ENCODE results near the gene RNF222. TPM values are rescaled to one million over a fixed set of nuclear protein-coding genes. Genes with fewer than 3 reads are reported as not detected.
A peak's percentile ranks its signal among the peaks of the same experiment; 100 is the strongest.

The RNF222 gene, protein sequence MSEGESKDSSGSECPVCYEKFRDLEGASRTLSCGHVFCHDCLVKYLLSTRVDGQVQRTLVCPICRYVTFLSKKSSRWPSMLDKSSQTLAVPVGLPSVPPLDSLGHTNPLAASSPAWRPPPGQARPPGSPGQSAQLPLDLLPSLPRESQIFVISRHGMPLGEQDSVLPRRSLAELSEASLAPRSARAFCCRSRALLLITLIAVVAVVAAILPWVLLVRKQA
- not detected for total RNA-seq

DNA sequence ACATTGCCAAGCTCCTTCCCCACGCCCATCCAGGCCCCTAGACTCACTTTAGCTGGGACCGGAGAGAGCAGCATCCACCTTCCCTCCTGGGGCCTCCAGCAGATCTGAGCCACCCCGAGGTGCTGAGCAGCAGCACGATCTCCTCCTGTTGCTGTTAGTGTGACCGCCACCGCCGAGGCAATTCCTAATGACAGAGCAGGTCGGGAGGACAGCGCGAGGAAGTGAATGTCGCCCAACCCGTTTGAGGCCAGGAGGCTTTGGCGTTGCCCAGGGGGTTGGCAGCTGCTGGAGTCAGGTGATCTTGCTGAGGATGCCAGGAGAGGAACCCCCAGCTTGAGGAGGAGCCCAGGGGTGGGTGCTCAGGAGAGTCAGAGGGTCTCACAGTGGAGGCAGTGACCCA, at the start of gene RNF222:
RNF222 (minus strand) TSS at position 192 of the 400 bp plus-strand sequence. CDS start 4,366 bp downstream, outside the sequence.
- H3K27ac ChIP-seq, result peak within 1 kb of the TSS in 1 of 2 donors; percentile 14
- no peak within 1 kb of the TSS for H3K4me3 ChIP-seq
- DNase-seq (ENCODE audit: low spot score in 2 of 2), result peak; percentile 70 to 78
- intact Hi-C loops (cut with DNase I; ENCODE audit: low total_unique reads), result no loop called here
- TF ChIP-seq POLR2AphosphoS5 (IDR thresholded peaks at IDR 0.05), result peak in 1 of 3 donors; percentile 46
- TF ChIP-seq POLR2A (IDR thresholded peaks at IDR 0.05), result no peak
- TF ChIP-seq, protein P1, sequence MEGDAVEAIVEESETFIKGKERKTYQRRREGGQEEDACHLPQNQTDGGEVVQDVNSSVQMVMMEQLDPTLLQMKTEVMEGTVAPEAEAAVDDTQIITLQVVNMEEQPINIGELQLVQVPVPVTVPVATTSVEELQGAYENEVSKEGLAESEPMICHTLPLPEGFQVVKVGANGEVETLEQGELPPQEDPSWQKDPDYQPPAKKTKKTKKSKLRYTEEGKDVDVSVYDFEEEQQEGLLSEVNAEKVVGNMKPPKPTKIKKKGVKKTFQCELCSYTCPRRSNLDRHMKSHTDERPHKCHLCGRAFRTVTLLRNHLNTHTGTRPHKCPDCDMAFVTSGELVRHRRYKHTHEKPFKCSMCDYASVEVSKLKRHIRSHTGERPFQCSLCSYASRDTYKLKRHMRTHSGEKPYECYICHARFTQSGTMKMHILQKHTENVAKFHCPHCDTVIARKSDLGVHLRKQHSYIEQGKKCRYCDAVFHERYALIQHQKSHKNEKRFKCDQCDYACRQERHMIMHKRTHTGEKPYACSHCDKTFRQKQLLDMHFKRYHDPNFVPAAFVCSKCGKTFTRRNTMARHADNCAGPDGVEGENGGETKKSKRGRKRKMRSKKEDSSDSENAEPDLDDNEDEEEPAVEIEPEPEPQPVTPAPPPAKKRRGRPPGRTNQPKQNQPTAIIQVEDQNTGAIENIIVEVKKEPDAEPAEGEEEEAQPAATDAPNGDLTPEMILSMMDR (IDR thresholded peaks at IDR 0.05), result no peak
- peaks cover 0 to 15% of the 10 kb centered on the region in 2 donors for H3K27me3 ChIP-seq
- no peaks in the 10 kb centered on the region for H3K9me3 ChIP-seq
- no peaks in the 10 kb centered on the region for H3K4me1 ChIP-seq
- H3K36me3 ChIP-seq, result no peaks in the 10 kb centered on the region

DNA sequence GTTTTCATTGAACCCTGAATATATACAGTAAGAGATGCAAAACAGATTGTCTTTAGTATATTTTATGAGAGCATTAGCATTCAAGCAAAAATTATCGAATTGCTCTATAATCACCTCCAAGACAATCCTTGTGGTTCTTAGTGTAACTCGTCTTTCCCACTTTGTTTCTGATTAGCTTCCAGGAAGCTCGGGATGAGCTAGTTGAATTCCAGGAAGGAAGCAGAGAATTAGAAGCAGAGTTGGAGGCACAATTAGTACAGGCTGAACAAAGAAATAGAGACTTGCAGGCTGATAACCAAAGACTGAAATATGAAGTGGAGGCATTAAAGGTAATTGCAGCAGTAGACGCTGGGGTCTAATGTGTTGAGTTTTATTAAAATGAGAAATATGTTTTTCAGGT, 47.9 kb upstream of the RNF222 start:
- Histone ChIP-seq H3K27ac (no peak overlapping the region), H3K36me3 (peaks cover 7% of the 10 kb centered on the region), H3K4me1 (no peaks in the 10 kb centered on the region), H3K9me3 (no peaks in the 10 kb centered on the region), H3K4me3 (no peak overlapping the region), H3K27me3 (no peaks in the 10 kb centered on the region)
- TF ChIP-seq POLR2A (IDR thresholded peaks at IDR 0.05), result no peak
- TF ChIP-seq POLR2AphosphoS5 (IDR thresholded peaks at IDR 0.05), result no peak
- TF ChIP-seq, protein P1 (IDR thresholded peaks at IDR 0.05), result no peak
- DNase-seq (ENCODE audit: low spot score in 2 of 2), result no peak
- intact Hi-C loops (cut with DNase I; ENCODE audit: low total_unique reads), result no loop called here

DNA sequence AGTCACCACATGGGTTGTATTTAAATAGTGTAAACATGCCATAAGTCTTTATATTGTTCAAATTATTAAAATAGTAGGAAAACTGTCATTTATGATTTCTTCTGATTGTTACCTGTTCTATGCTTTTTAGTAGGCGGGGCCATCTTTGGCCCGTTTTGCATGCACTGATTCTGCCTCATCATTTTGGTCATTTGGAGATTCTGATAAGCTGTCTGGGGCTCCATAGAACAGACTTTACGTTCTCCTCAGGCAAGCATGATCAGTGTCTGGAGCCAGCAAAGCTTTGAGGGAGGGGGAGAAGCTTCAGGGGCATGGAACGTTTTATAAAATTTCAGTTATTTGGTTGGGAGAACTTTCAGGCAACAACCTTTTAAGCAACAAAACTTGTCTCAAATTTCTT, 46.9 kb upstream of the RNF222 start:
- TF ChIP-seq POLR2A (IDR thresholded peaks at IDR 0.05), result no peak
- TF ChIP-seq POLR2AphosphoS5 (IDR thresholded peaks at IDR 0.05), result no peak
- TF ChIP-seq, protein P1 (IDR thresholded peaks at IDR 0.05), result no peak
- H3K4me1 ChIP-seq, result no peaks in the 10 kb centered on the region
- intact Hi-C loops (cut with DNase I; ENCODE audit: low total_unique reads), result no loop called here
- no peak for DNase-seq (ENCODE audit: low spot score in 2 of 2)
- no peaks in the 10 kb centered on the region for H3K9me3 ChIP-seq
- H3K27me3 ChIP-seq, result no peaks in the 10 kb centered on the region
- peaks cover 7% of the 10 kb centered on the region for H3K36me3 ChIP-seq
- H3K4me3 ChIP-seq, result no peak overlapping the region
- H3K27ac ChIP-seq, result no peak overlapping the region

DNA sequence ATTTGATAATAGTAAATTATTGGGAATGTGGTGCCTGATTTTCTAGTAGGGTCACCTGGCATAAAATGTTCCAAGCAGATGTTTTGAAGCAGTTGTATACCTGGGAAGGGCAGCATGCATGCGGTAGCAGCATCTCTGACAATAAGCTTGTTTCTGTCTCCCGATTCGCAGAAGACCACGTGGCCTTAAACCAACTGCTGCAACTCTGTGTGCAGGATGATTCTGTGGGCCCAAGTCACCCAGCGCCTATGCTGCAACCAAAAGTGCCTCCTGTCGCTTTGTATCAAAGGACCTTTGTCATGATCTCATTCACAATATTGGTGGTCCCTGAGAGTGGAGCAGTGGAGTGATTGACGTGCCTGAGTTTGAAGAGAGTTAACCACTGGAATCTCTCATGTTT, 46.1 kb upstream of the RNF222 start:
- H3K4me3 ChIP-seq, result no peak overlapping the region
- intact Hi-C loops (cut with DNase I; ENCODE audit: low total_unique reads), result no loop called here
- H3K9me3 ChIP-seq, result no peaks in the 10 kb centered on the region
- no peak for DNase-seq (ENCODE audit: low spot score in 2 of 2)
- H3K4me1 ChIP-seq, result no peaks in the 10 kb centered on the region
- no peaks in the 10 kb centered on the region for H3K27me3 ChIP-seq
- TF ChIP-seq, protein P1 (IDR thresholded peaks at IDR 0.05), result no peak
- no peak for TF ChIP-seq POLR2A (IDR thresholded peaks at IDR 0.05)
- TF ChIP-seq POLR2AphosphoS5 (IDR thresholded peaks at IDR 0.05), result no peak
- H3K36me3 ChIP-seq, result peaks cover 7% of the 10 kb centered on the region
- no peak overlapping the region for H3K27ac ChIP-seq

DNA sequence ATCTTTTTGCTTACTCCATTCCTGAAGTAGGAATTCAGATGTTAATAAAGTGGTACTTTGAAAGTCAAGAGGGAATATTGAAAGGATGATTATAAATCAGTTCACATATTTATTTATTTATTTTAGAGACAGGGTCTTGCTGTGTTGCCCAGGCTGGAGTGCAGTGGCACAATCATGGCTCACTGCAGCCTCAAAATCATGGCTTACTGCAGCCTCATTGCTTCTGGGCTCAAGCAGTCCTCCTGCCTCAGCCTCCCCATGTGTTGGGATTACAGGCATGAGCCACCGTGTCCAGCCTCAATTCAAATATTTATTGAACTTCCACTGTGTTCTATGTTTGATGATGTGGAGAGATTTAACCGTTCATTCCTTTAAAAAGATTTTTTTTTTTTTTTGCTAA, 44.7 kb upstream of the RNF222 start:
- TF ChIP-seq, protein P1 (IDR thresholded peaks at IDR 0.05), result no peak
- TF ChIP-seq POLR2AphosphoS5 (IDR thresholded peaks at IDR 0.05) (no peak), POLR2A (IDR thresholded peaks at IDR 0.05) (no peak)
- no peak overlapping the region for H3K4me3 ChIP-seq
- intact Hi-C loops (cut with DNase I; ENCODE audit: low total_unique reads), result no loop called here
- H3K36me3 ChIP-seq, result peaks cover 7% of the 10 kb centered on the region
- H3K27ac ChIP-seq, result no peak overlapping the region
- H3K9me3 ChIP-seq, result no peaks in the 10 kb centered on the region
- no peaks in the 10 kb centered on the region for H3K27me3 ChIP-seq
- DNase-seq (ENCODE audit: low spot score in 2 of 2), result no peak
- H3K4me1 ChIP-seq, result no peaks in the 10 kb centered on the region
